Glutamatergic neuron (in vitro differentiated cells): ENCODE results near the gene TLX2. TPM values are rescaled to one million over a fixed set of nuclear protein-coding genes. Genes with fewer than 3 reads are reported as not detected.
A peak's percentile ranks its signal among the peaks of the same experiment; 100 is the strongest.

Experiments
- DNase-seq: peaks from one replicate; pipeline ENCODE4 v3.0.0; 2022
- H3K27ac Mint-ChIP-seq: one replicate; pipeline ENCODE4 v1.8.0; 2020; ENCODE audit warnings: mild to moderate bottlenecking, mixed read lengths, inconsistent platforms; ENCODE audit not compliant: unreplicated experiment
- H3K27me3 Mint-ChIP-seq: one replicate; pipeline ENCODE4 v1.8.0; 2020; ENCODE audit warnings: mild to moderate bottlenecking, moderate library complexity, mixed read lengths, inconsistent platforms; ENCODE audit not compliant: unreplicated experiment
- H3K36me3 Mint-ChIP-seq: one replicate; pipeline ENCODE4 v1.8.0; 2020; ENCODE audit warnings: mild to moderate bottlenecking, mixed read lengths, inconsistent platforms; ENCODE audit not compliant: unreplicated experiment
- H3K4me1 Mint-ChIP-seq: one replicate; pipeline ENCODE4 v1.8.0; 2020; ENCODE audit warnings: mild to moderate bottlenecking, low read depth, mixed read lengths, inconsistent platforms; ENCODE audit not compliant: unreplicated experiment
- H3K4me3 Mint-ChIP-seq: one replicate; pipeline ENCODE4 v1.8.0; 2020; ENCODE audit warnings: mild to moderate bottlenecking, mixed read lengths, inconsistent platforms; ENCODE audit not compliant: unreplicated experiment
- H3K9me3 Mint-ChIP-seq: one replicate; pipeline ENCODE4 v1.8.0; 2020; ENCODE audit warnings: mild to moderate bottlenecking, moderate library complexity, mixed read lengths, inconsistent platforms; ENCODE audit not compliant: unreplicated experiment
- CTCF ChIP-seq: fragments of 200-600 bp; sonication (generic); IDR thresholded peaks from one replicate; pipeline ENCODE4 v1.5.0; 2021; ENCODE audit not compliant: partially characterized antibody, unreplicated experiment
- total RNA-seq: library from RNA; stranded (reverse); fragmentation: NEBNext Ultra II Directional; extraction: Animal tissue kit (Norgen Biotek cat#: 25700); gene quantifications from one replicate; pipeline ENCODE4 v1.2.1, GENCODE V29; 2021; ENCODE audit not compliant: unreplicated experiment

The TLX2 gene
- total RNA-seq, 1 donor from 2014 or later: 21.2 TPM

GRCh38 chr2:74493546-74493945 is 20.7 kb upstream of the TLX2 start:
- Mint-ChIP-seq H3K27ac (no peak overlapping the region), H3K4me1 (peaks cover 4% of the 10 kb centered on the region), H3K36me3 (peaks cover 8% of the 10 kb centered on the region), H3K4me3 (no peak overlapping the region), H3K27me3 (peaks cover 9% of the 10 kb centered on the region), H3K9me3 (peaks cover 2% of the 10 kb centered on the region)
- no peak for DNase-seq
- TF ChIP-seq CTCF: no peak

GRCh38 chr2:74495440-74495839 is 18.8 kb upstream of the TLX2 start:
- Mint-ChIP-seq H3K36me3 (peaks cover 8% of the 10 kb centered on the region), H3K4me1 (peaks cover 6% of the 10 kb centered on the region), H3K27me3 (peaks cover 14% of the 10 kb centered on the region), H3K27ac (no peak overlapping the region), H3K9me3 (peaks cover 2% of the 10 kb centered on the region), H3K4me3 (no peak overlapping the region)
- DNase-seq: no peak
- TF ChIP-seq CTCF: no peak

- no peak for TF ChIP-seq CTCF
Measured at GRCh38 chr2:74496997-74497776, 17.1 kb upstream of the TLX2 start.

GRCh38 chr2:74497777-74498499 is 16.3 kb upstream of the TLX2 start:
- Mint-ChIP-seq H3K27me3 (peaks cover 24% of the 10 kb centered on the region), H3K4me1 (peaks cover 15% of the 10 kb centered on the region), H3K4me3 (peak overlapping the region; percentile 86), H3K27ac (no peak overlapping the region), H3K9me3 (peaks cover 9% of the 10 kb centered on the region), H3K36me3 (peaks cover 8% of the 10 kb centered on the region)
- peak; percentile 32 for DNase-seq
- TF ChIP-seq CTCF: no peak

More at GRCh38 chr2:74496997-74497776, 17.1 kb upstream of the TLX2 start:
- H3K27me3 Mint-ChIP-seq: peaks cover 21% of the 10 kb centered on the region
- DNase-seq: no peak
- peak overlapping the region; percentile 86 for H3K4me3 Mint-ChIP-seq
- H3K36me3 Mint-ChIP-seq: peaks cover 8% of the 10 kb centered on the region
- H3K9me3 Mint-ChIP-seq: peaks cover 5% of the 10 kb centered on the region
- H3K4me1 Mint-ChIP-seq: peaks cover 15% of the 10 kb centered on the region
- H3K27ac Mint-ChIP-seq: no peak overlapping the region
